ENCODE data around the gene THADA.

- TF ChIP-seq CTCF (conservative IDR thresholded peaks at IDR 0.05 in 1 of 2, IDR thresholded peaks at IDR 0.05 in 1 of 2; ENCODE audit: low read depth in 1 of 2, low read length in 2 of 2) (no peak), EZH2 (IDR thresholded peaks at IDR 0.05; ENCODE audit: low read length, missing control alignments) (no peak)
Measured at GRCh38 chr2:43376523-43377198, 219.2 kb downstream of the THADA start.
